HG03342 (cell line): ENCODE results near the gene CDHR1.
"Not testable (repeated sequence)": the region's sequence is repeated elsewhere in the genome, so short reads cannot be mapped to it uniquely, and the experiment has no call there.

Source experiments
- ATAC-seq: cut with Tn5 transposase; IDR thresholded peaks from one replicate; pipeline ENCODE4 v1.9.1; 2021; ENCODE audit warnings: mild to moderate bottlenecking, moderate library complexity; ENCODE audit not compliant: unreplicated experiment

CDHR1 gene

GRCh38 chr10:84194424-84195043 lies at the start of gene CDHR1:
CDHR1 (plus strand) TSS chr10:84194537; CDS start chr10:84194761, 224 bp downstream.
- peak; percentile 76 for ATAC-seq

DNA sequence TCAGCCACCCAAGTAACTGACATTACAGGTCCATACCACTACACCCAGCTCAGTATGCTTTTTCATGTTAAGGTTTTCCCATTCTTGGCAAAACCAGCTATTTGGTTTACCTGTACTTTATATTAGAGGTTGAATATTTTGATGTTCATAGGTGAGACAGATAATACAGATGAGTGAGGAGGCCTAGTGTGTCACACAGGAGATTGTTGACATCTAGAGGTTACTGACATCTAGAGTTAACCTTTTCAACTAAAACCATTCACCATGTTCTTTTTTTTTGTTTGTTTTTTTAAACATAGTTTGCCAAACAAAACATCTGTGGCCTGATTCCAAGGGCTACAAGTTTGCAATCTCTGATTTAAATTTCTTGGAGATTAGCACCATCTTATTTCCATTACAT lies 47.0 kb upstream of the CDHR1 start:
- ATAC-seq = no peak

DNA sequence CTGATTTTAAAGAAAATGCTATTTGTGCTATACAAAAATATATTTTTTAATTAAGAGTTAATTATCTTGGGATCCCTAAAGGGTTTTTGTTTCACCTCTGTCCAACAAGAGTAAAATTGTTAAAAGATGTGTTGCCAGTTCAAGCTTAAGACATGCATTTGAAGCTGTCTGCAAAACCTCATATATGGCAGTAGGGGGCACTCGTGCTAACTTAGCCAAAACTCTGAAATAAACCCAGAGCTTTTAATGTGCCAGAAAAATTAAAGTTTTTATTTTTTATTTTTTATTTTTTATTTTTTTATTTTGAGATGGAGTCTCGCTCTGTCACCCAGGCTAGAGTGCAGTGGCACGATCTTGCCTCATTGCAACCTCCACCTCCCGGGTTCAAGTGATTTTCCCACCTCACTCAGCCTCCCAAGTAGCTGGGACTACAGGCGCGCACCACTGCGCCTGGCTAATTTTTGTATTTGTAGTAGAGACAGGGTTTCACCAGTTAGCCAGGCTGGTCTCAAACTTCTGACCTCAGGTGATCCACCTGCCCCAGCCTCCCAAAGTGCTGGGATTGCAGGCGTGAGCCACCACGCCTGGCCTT lies 46.2 kb upstream of the CDHR1 start:
- peak; percentile 79 for ATAC-seq

- no peak for ATAC-seq
Measured at GRCh38 chr10:84149854-84150253, 44.5 kb upstream of the CDHR1 start.

DNA sequence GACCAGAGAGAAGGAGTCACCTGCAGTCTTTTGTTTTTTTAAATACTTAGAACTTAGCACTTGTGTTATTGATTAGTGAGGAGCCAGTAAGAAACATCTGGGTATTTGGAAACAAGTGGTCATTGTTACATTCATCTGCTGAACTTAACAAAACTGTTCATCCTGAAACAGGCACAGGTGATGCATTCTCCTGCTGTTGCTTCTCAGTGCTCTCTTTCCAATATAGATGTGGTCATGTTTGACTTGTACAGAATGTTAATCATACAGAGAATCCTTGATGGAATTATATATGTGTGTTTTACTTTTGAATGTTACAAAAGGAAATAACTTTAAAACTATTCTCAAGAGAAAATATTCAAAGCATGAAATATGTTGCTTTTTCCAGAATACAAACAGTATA lies 41.6 kb upstream of the CDHR1 start:
- no peak for ATAC-seq

DNA sequence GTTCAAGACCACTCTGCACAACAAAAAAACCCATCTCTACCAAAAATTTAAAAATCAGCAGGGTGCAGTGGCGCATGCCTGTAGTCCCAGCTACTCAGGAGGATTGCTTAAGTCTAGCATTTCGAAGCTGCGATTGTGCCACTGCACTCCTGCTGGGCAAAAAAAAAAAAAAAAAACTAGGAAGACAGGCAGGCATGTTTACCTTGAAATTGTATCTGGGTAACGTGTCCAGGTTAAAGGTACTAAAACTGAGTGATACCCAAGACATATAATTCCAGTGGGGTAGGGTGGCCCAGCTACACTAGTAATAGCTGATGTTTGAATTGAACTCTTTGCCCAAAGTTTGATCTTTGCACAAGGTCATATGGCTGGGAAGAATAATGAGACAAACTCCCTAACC lies 38.8 kb upstream of the CDHR1 start:
- no peak for ATAC-seq

- no peak for ATAC-seq
Measured at GRCh38 chr10:84156009-84156408, 38.3 kb upstream of the CDHR1 start.

GRCh38 chr10:84156768-84157167 lies 37.6 kb upstream of the CDHR1 start:
- ATAC-seq = peak; percentile 61

GRCh38 chr10:84158061-84158460 lies 36.3 kb upstream of the CDHR1 start:
- no peak for ATAC-seq

DNA sequence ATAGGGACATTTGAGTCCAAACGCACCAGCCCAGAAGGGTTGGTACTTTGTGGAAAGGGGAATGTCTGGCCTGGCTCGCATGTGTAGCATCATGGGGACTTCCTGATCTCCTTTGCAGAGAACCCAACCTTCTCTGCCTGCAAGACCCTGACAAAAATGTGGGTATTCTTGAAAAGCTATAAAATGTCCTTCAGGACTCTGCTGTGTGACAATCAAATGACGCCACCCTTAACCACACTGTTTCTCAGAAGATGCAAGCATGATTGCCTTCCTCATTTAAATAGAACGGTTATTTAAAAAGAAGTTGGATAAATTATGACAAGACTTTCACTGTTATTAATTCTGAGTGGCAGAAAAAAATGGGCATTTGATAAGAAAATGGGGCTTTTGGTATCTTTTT lies 35.8 kb upstream of the CDHR1 start:
- ATAC-seq = no peak

DNA sequence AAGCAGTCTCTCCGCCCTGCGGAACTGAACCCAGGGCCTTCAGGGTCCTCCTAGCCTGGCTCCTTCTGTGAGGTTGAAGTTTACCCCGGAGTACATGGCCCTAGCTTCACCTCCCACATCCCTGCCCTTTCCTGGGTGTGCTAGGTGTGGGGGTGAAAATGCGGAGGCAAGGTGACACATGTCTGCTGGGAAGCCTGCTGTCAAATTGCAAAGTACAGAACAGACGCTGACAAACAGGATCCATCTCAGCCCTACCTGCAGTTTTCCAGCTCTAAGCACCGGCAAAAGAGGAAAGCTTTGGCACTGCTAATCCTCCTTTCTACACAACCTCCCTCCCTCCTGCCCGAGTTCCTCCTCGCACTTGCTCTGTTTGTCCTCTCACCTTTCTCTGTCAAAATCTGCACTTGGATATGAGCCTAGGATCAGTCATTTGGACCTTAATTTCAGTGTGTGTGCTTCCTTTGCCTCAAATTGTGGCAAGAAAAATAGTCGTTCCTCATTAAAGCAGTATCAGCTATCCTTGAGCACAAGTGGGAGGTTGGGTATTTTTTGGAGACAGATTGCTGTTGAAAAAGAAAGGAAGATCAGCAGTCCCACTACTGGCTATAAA lies 35.2 kb upstream of the CDHR1 start:
- no peak for ATAC-seq

GRCh38 chr10:84160663-84161362 lies 33.5 kb upstream of the CDHR1 start:
- ATAC-seq = no peak

- no peak for ATAC-seq
Measured at GRCh38 chr10:84163996-84164395, 30.3 kb upstream of the CDHR1 start.

DNA sequence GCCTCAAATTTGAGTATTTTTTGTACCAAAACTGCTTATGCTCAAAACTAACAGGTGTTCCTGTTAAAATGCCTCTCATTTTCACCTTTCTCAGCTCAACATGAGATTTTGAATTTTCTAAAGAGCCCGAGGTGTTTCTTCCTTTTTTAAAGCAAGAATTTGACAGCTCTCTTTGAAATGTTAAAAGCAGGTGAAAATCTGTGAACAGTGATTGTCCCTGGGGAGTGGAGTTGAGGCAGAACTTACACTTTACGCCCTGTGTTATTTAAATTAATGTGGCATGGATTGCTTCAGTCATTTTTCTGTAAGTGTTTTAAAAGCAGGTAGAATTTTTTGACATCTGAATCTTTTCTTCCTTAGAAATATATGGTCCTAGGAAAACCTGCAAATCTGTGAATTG lies 29.9 kb upstream of the CDHR1 start:
- no peak for ATAC-seq

GRCh38 chr10:84166620-84167288 lies 27.6 kb upstream of the CDHR1 start:
- no peak for ATAC-seq

GRCh38 chr10:84167289-84167653 lies 27.1 kb upstream of the CDHR1 start:
- not testable (repeated sequence) for ATAC-seq

- not testable (repeated sequence) for ATAC-seq
Measured at GRCh38 chr10:84168382-84168781, 26.0 kb upstream of the CDHR1 start.

- not testable (repeated sequence) for ATAC-seq
Measured at GRCh38 chr10:84171237-84171636, 23.1 kb upstream of the CDHR1 start.

DNA sequence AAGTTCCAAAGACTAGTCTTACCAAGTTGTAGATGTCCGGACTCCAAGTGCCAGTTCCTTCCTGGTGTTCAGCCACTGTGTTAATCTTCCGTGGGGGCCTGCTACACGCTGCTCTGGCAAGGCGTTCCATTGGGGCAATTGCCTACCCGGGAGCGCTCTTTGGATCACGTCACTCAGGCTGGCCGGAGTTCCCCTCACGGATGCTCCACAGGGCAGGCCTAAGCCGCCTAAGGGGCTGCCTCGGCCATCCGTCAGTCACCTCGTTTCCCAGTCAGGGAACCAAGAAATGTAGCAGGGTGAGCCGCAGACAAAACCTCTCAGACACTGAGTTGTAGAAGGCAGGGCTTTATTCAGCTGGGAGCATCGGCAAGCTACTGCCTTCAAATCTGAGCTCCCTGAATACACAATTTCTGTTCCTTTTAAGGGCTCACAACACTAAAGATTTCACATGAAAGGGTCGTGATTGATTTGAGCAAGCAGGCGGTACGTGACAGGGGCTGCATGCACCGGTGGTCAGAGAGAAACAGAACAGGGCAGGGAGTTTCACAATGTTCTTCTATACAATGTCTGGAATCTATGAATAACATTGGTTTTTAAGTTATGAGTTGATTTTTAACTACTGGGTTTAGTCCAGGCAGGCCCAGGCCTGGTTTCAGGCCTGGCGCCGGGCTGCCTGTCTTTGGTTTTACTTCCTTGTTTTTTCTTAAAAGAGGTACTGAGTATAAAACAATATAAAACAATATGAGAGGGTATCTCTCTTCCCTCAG lies 22.5 kb upstream of the CDHR1 start:
- peak; percentile 48 for ATAC-seq

DNA sequence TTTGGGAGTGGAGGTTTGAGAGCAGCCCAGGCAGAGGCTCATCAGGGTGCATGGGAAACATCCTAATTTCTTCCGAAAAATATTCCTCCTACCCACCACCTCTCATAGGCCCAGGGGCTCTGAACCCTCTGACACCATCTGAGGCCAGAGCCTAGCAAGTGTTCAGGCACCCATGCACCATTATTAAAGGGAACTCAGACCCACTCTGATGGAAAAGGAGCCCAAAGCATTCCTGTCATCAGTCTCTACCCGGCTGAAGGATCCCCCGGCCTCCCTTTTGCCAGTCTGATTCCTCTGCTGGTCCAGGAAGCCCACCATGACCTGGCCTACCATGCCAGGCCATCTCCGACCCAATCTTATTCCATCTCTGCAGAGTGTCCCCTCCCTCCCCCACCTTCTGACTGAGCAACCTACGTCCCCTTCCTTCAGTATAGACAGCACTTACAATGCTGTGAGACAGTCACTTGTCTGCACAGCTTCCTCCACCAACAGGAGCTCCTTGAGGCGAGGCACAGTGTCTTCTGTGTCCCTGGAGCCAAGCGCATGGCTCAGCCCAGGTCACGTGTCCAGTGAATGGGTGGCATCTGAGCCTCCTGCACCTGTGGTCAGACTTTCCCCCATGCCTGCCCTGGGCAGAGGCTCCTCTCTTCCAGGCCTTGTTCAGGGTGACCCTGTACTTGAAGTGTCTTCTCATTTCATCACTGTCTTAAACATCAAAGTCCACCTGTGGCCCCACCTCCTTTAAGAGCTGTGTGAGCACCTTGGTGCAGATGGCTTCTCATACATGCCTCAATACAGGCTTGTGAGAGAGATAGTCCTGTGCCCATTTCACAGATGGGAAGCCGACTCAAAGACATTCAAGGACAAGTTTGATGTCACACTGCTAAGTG lies 21.6 kb upstream of the CDHR1 start:
- peak; percentile 59 for ATAC-seq
